ENCODE measurements around the gene ERVFRD-1. TPM values are rescaled to one million over a fixed set of nuclear protein-coding genes. Genes with fewer than 3 reads are reported as not detected.

The ERVFRD-1 gene
- total RNA-seq, 1 donor from 2014 or later, result 0.25 TPM

GRCh38 chr6:11130605-11131004 lies 19.1 kb upstream of the ERVFRD-1 start:
- no peaks in the 10 kb centered on the region for H3K27me3 ChIP-seq
- H3K4me3 ChIP-seq, result no peak overlapping the region
- DNase-seq (ENCODE audit: extremely low spot score in 2 of 2), result no peak
- H3K27ac ChIP-seq, result no peak overlapping the region
- no peaks in the 10 kb centered on the region for H3K9me3 ChIP-seq
- intact Hi-C loops (cut with DNase I), result no loop called here
- TF ChIP-seq POLR2AphosphoS5 (IDR thresholded peaks at IDR 0.05; ENCODE audit: insufficient read depth in 1 of 2, low read depth in 1 of 2) (no peak), POLR2A (IDR thresholded peaks at IDR 0.05) (no peak), CTCF (IDR thresholded peaks at IDR 0.05) (no peak)
- no peaks in the 10 kb centered on the region for H3K4me1 ChIP-seq
- H3K36me3 ChIP-seq, result peaks cover 0 to 12% of the 10 kb centered on the region in 2 donors

- Histone ChIP-seq H3K27me3 (no peaks in the 10 kb centered on the region), H3K4me1 (no peaks in the 10 kb centered on the region), H3K27ac (no peak overlapping the region), H3K4me3 (no peak overlapping the region), H3K9me3 (no peaks in the 10 kb centered on the region), H3K36me3 (peaks cover 0 to 6% of the 10 kb centered on the region in 2 donors)
- TF ChIP-seq POLR2AphosphoS5 (IDR thresholded peaks at IDR 0.05; ENCODE audit: insufficient read depth in 1 of 2, low read depth in 1 of 2) (no peak), CTCF (IDR thresholded peaks at IDR 0.05) (no peak), POLR2A (IDR thresholded peaks at IDR 0.05) (no peak)
- intact Hi-C loops (cut with DNase I), result no loop called here
- DNase-seq (ENCODE audit: extremely low spot score in 2 of 2), result no peak
These were observed 18.5 kb upstream of the ERVFRD-1 start for GRCh38 chr6:11129908-11130565.

- Histone ChIP-seq H3K27me3 (no peaks in the 10 kb centered on the region), H3K36me3 (no peaks in the 10 kb centered on the region), H3K4me1 (no peaks in the 10 kb centered on the region), H3K9me3 (no peaks in the 10 kb centered on the region), H3K27ac (no peak overlapping the region), H3K4me3 (no peak overlapping the region)
- no peak for DNase-seq (ENCODE audit: extremely low spot score in 2 of 2)
- TF ChIP-seq POLR2A (IDR thresholded peaks at IDR 0.05) (no peak), CTCF (IDR thresholded peaks at IDR 0.05) (no peak), POLR2AphosphoS5 (IDR thresholded peaks at IDR 0.05; ENCODE audit: insufficient read depth in 1 of 2, low read depth in 1 of 2) (no peak)
- intact Hi-C loops (cut with DNase I), result no loop called here
These were observed 17.1 kb upstream of the ERVFRD-1 start for GRCh38 chr6:11128608-11129007.

GRCh38 chr6:11126876-11127275 lies 15.4 kb upstream of the ERVFRD-1 start:
- TF ChIP-seq POLR2AphosphoS5 (IDR thresholded peaks at IDR 0.05; ENCODE audit: insufficient read depth in 1 of 2, low read depth in 1 of 2) (no peak), CTCF (IDR thresholded peaks at IDR 0.05) (no peak), POLR2A (IDR thresholded peaks at IDR 0.05) (no peak)
- DNase-seq (ENCODE audit: extremely low spot score in 2 of 2), result no peak
- Histone ChIP-seq H3K9me3 (no peaks in the 10 kb centered on the region), H3K27me3 (no peaks in the 10 kb centered on the region), H3K4me1 (peaks cover 6% of the 10 kb centered on the region), H3K36me3 (no peaks in the 10 kb centered on the region), H3K27ac (no peak overlapping the region), H3K4me3 (no peak overlapping the region)
- intact Hi-C loops (cut with DNase I), result no loop called here

- intact Hi-C loops (cut with DNase I), result no loop called here
- no peak overlapping the region for H3K4me3 ChIP-seq
- H3K9me3 ChIP-seq, result no peaks in the 10 kb centered on the region
- H3K36me3 ChIP-seq, result no peaks in the 10 kb centered on the region
- DNase-seq (ENCODE audit: extremely low spot score in 2 of 2), result no peak
- H3K27ac ChIP-seq, result no peak overlapping the region
- TF ChIP-seq POLR2A (IDR thresholded peaks at IDR 0.05) (no peak), POLR2AphosphoS5 (IDR thresholded peaks at IDR 0.05; ENCODE audit: insufficient read depth in 1 of 2, low read depth in 1 of 2) (no peak), CTCF (IDR thresholded peaks at IDR 0.05) (no peak)
- peaks cover 22% of the 10 kb centered on the region for H3K4me1 ChIP-seq
- H3K27me3 ChIP-seq, result no peaks in the 10 kb centered on the region
These were observed 12.5 kb upstream of the ERVFRD-1 start for GRCh38 chr6:11123978-11124377.
